ENCODE measurements around the gene CTRL. TPM values are rescaled to one million over a fixed set of nuclear protein-coding genes. Genes with fewer than 3 reads are reported as not detected.
A peak's percentile ranks its signal among the peaks of the same experiment; 100 is the strongest.

Gene CTRL
- total RNA-seq, 1 donor from 2014 or later = 0.96 TPM

GRCh38 chr16:67936124-67936879 lies 4.6 kb upstream of the CTRL start, which contains the start of gene PSMB10:
Gene PSMB10, minus strand, starts transcription at chr16:67936850. Its CDS starts 101 bp downstream, at chr16:67936749.
- H3K27me3 ChIP-seq = no peaks in the 10 kb centered on the region
- H3K9me3 ChIP-seq = no peaks in the 10 kb centered on the region
- no peak for TF ChIP-seq CTCF (IDR thresholded peaks at IDR 0.05)
- peaks cover 17% of the 10 kb centered on the region for H3K4me1 ChIP-seq
- peak within 1 kb of the TSS; percentile 89 for H3K27ac ChIP-seq
- H3K36me3 ChIP-seq = peaks cover 27% of the 10 kb centered on the region
- ATAC-seq (peak; percentile 2), DNase-seq (peak; percentile 78)
- intact Hi-C loops (cut with DNase I) = no loop called here
- peak within 1 kb of the TSS; percentile 88 for H3K4me3 ChIP-seq

GRCh38 chr16:67935402-67936123 lies 3.9 kb upstream of the CTRL start:
- intact Hi-C loops (cut with DNase I) = no loop called here
- Histone ChIP-seq H3K4me3 (peak overlapping the region; percentile 88), H3K36me3 (peaks cover 27% of the 10 kb centered on the region)

GRCh38 chr16:67935101-67935401 lies 3.4 kb upstream of the CTRL start:
- Histone ChIP-seq H3K4me1 (peaks cover 17% of the 10 kb centered on the region), H3K27me3 (no peaks in the 10 kb centered on the region), H3K9me3 (no peaks in the 10 kb centered on the region), H3K4me3 (peak overlapping the region; percentile 88), H3K27ac (peak overlapping the region; percentile 55), H3K36me3 (peaks cover 24% of the 10 kb centered on the region)
- no peak for TF ChIP-seq CTCF (IDR thresholded peaks at IDR 0.05)
- intact Hi-C loops (cut with DNase I) = no loop called here
- ATAC-seq = no peak
- no peak for DNase-seq

More at GRCh38 chr16:67935402-67936123, 3.9 kb upstream of the CTRL start:
- ATAC-seq (peak; percentile 96), DNase-seq (peak; percentile 98)
- no peak for TF ChIP-seq CTCF (IDR thresholded peaks at IDR 0.05)
- H3K27me3 ChIP-seq = no peaks in the 10 kb centered on the region
- H3K4me1 ChIP-seq = peaks cover 17% of the 10 kb centered on the region
- peak overlapping the region; percentile 89 for H3K27ac ChIP-seq
- H3K9me3 ChIP-seq = no peaks in the 10 kb centered on the region

DNA sequence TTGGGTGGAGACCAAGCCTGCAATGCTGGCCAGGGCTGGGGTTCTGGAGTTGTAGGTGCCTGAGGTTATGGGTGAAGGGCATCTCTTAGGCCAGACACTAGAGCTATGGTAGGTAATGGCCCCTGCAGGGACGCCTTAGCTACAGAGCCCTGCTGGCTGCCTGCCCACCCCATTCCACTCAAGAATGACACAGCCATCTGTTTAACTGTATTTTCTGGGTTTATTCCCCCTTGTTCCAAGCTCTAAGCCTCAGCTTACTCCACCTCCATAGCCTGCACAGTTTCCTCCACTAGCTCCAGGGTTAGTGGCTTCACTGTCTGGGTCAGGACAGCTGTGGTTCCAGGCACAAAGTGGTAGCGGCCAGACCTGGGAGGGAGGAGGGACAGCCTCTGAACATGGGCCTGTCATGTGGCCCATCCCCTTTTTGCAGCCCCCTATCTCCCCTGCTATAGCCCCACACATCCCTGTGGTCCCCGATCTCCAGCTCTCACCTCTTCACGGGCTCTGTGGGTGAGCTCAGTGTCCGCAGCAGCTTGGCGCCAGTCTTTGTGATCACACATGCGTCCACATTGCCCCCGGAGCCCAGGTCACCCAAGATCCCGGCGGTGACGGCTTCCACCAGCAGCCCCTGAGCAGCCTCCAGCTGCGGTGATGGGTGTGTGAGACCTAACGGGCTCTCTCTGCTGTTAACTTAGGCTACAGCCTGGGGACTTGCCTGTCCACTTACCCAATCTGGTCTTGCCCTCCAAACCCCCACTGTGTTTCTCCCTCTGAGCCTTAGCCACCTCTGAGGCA lies 2.8 kb upstream of the CTRL start:
- Histone ChIP-seq H3K4me3 (peak overlapping the region; percentile 88), H3K36me3 (peaks cover 20% of the 10 kb centered on the region), H3K4me1 (peaks cover 17% of the 10 kb centered on the region), H3K9me3 (no peaks in the 10 kb centered on the region), H3K27me3 (no peaks in the 10 kb centered on the region), H3K27ac (peak overlapping the region; percentile 55)
- no peak for DNase-seq
- TF ChIP-seq CTCF (IDR thresholded peaks at IDR 0.05) = no peak
- intact Hi-C loops (cut with DNase I) = no loop called here
- ATAC-seq = no peak

DNA sequence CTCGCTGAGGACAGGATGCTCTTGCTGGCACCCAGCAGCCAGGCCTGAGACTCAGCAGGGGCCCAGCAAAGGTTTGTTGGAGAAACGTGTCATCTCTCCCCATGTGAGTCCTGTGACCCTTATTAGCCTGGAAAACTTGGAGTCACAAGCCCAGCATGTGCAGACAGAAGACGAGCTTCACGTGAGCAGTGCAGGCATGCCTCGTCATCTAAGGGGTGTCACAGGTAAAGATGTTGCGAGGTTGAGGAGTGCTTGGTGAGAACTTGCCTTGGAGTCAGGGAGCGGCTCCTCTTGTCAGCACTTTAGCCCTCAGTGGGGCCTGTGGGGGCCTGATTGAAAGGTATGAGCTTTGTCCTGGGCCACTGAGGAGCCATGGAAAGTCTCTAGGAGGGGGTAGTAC lies 2.1 kb upstream of the CTRL start:
- Histone ChIP-seq H3K27me3 (no peaks in the 10 kb centered on the region), H3K9me3 (no peaks in the 10 kb centered on the region), H3K36me3 (peaks cover 26% of the 10 kb centered on the region), H3K27ac (no peak overlapping the region), H3K4me3 (no peak overlapping the region), H3K4me1 (peaks cover 17% of the 10 kb centered on the region)
- intact Hi-C loops (cut with DNase I) = no loop called here
- no peak for TF ChIP-seq CTCF (IDR thresholded peaks at IDR 0.05)
- ATAC-seq (no peak), DNase-seq (no peak)
